IMR-90 (cell line): ENCODE data around the gene C2CD4C.

Experiments used
- BHLHE40 ChIP-seq: fragments of 150-350 bp; IDR thresholded peaks from 2 replicates; pipeline ENCODE4 v1.6.1; 2016; ENCODE audit warnings: mild to moderate bottlenecking, low read depth, low read length
- CEBPB ChIP-seq: IDR thresholded peaks from 2 replicates; pipeline ENCODE4 v1.6.1; 2012; ENCODE audit warnings: low read depth, low read length, improper control_type of control experiment
- CTCF ChIP-seq: conservative IDR thresholded peaks from 2 replicates; pipeline ENCODE4 v1.5.1; 2012; ENCODE audit warnings: mild to moderate bottlenecking, low read depth, low read length, improper control_type of control experiment
- ELK1 ChIP-seq: fragments of 150-350 bp; IDR thresholded peaks from 2 replicates; pipeline ENCODE4 v1.6.1; 2016; ENCODE audit warnings: low read depth, mild to moderate bottlenecking, low read length, moderate library complexity, borderline replicate concordance
- MAZ ChIP-seq: IDR thresholded peaks from 2 replicates; pipeline ENCODE4 v1.6.1; 2012; ENCODE audit warnings: low read depth, mild to moderate bottlenecking, low read length, improper control_type of control experiment, moderate library complexity, borderline replicate concordance
- POLR2A ChIP-seq: IDR thresholded peaks from 2 replicates; pipeline ENCODE4 v1.6.1; 2012; ENCODE audit warnings: mild to moderate bottlenecking, low read depth, low read length
- RAD21 ChIP-seq: IDR thresholded peaks from 2 replicates; pipeline ENCODE4 v1.6.1; 2012; ENCODE audit warnings: low read length, improper control_type of control experiment
- RCOR1 ChIP-seq: IDR thresholded peaks from 2 replicates; pipeline ENCODE4 v1.6.1; 2012; ENCODE audit warnings: mild to moderate bottlenecking, low read length, improper control_type of control experiment; ENCODE audit not compliant: insufficient replicate concordance
- USF2 ChIP-seq: fragments of 150-350 bp; IDR thresholded peaks from 2 replicates; pipeline ENCODE4 v1.6.1; 2017; ENCODE audit warnings: mild to moderate bottlenecking, antibody characterized with exemption, low read length, low read depth

GRCh38 chr19:390386-391206 lies 18.4 kb downstream of the C2CD4C start:
- TF ChIP-seq USF2 (no peak), ELK1 (no peak), CTCF (no peak), CEBPB (no peak), RAD21 (no peak), POLR2A (no peak), MAZ (no peak), RCOR1 (no peak), BHLHE40 (no peak)
